Thyroid gland (tissue), 4 donors: ENCODE measurements around the gene MICAL3.

Source experiments
- POLR2A ChIP-seq, 2 donors: fragments of 450-650 bp; IDR thresholded peaks; one replicate each; pipeline ENCODE4 v1.6.1; 2017; ENCODE audit warnings: antibody characterized with exemption in 2 of 2, mild to moderate bottlenecking in 2 of 2, moderate library complexity in 1 of 2
- TF ChIP-seq, protein P1 (sequence below), 6 experiments: fragments of 200-600 bp in 3 of 6; fragments of 450-650 bp in 3 of 6; sonication (generic) in 3 of 6; IDR thresholded peaks; one replicate each; pipeline ENCODE4 v1.5.1; 2016 to 2019; ENCODE audit warnings: antibody characterized with exemption in 6 of 6, mild to moderate bottlenecking in 2 of 6, inconsistent platforms in 1 of 6, moderate library complexity in 1 of 6

DNA sequence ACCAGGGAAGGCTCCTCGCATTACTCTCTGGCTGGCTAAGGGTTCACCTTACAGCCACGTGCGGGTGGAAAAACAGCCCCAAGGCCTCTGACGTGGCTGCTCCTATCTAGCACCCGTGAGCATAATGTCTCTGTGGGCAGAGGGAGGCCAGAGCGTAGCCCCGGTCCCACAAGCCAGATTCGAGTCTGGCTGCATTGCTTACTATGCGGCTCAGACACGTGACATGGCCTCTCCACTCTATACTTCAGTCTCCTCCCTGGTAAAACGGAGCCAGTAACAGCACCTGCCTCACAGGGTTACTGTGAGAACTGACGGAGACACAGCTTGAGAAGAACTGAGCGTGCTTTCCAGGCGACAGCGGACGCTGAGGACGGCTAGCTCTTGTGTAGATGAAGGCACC is 144.3 kb downstream of the MICAL3 start:
- TF ChIP-seq, protein P1, sequence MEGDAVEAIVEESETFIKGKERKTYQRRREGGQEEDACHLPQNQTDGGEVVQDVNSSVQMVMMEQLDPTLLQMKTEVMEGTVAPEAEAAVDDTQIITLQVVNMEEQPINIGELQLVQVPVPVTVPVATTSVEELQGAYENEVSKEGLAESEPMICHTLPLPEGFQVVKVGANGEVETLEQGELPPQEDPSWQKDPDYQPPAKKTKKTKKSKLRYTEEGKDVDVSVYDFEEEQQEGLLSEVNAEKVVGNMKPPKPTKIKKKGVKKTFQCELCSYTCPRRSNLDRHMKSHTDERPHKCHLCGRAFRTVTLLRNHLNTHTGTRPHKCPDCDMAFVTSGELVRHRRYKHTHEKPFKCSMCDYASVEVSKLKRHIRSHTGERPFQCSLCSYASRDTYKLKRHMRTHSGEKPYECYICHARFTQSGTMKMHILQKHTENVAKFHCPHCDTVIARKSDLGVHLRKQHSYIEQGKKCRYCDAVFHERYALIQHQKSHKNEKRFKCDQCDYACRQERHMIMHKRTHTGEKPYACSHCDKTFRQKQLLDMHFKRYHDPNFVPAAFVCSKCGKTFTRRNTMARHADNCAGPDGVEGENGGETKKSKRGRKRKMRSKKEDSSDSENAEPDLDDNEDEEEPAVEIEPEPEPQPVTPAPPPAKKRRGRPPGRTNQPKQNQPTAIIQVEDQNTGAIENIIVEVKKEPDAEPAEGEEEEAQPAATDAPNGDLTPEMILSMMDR (IDR thresholded peaks at IDR 0.05) = no peak
- no peak for TF ChIP-seq POLR2A (IDR thresholded peaks at IDR 0.05)
